Uterus (tissue), 4 donors: Measurements from ENCODE around the gene NDUFS4. TPM values are rescaled to one million over a fixed set of nuclear protein-coding genes. Genes with fewer than 3 reads are reported as not detected.
"Not testable (repeated sequence)": the region's sequence is repeated elsewhere in the genome, so short reads cannot be mapped to it uniquely, and the experiment has no call there.

Experiments
- DNase-seq, 2 donors: peaks; one replicate each; pipeline ENCODE4 v3.0.0-alpha.2; 2019 to 2020
- H3K27ac ChIP-seq, 2 donors: fragments of 200-600 bp; sonication (generic); 1 replicate in 1 of 2; 2 replicates in 1 of 2; pipeline ENCODE4 v1.5.1; 2016 to 2018
- H3K27me3 ChIP-seq, 2 donors: fragments of 200-600 bp; sonication (generic); one replicate each; pipeline ENCODE4 v1.5.1; 2018 to 2019; ENCODE audit warnings: control low read depth in 1 of 2
- H3K36me3 ChIP-seq, 2 donors: fragments of 200-600 bp; sonication (generic); one replicate each; pipeline ENCODE4 v1.5.1; 2019; ENCODE audit warnings: control low read depth in 1 of 2
- H3K4me1 ChIP-seq, 2 donors: fragments of 200-600 bp; sonication (generic); one replicate each; pipeline ENCODE4 v1.5.1; 2018 to 2019; ENCODE audit warnings: control low read depth in 1 of 2
- H3K4me3 ChIP-seq, 2 donors: fragments of 200-600 bp; sonication (generic); 1 replicate in 1 of 2; 2 replicates in 1 of 2; pipeline ENCODE4 v1.5.1; 2018 to 2019; ENCODE audit warnings: mild to moderate bottlenecking in 1 of 2
- H3K9me3 ChIP-seq, 2 donors: fragments of 200-600 bp; sonication (generic); one replicate each; pipeline ENCODE4 v1.5.1; 2019; ENCODE audit warnings: control low read depth in 1 of 2
- CTCF ChIP-seq, 4 experiments: fragments of 200-600 bp in 2 of 4; fragments of 450-650 bp in 2 of 4; sonication (generic) in 2 of 4; IDR thresholded peaks; one replicate each; pipeline ENCODE4 v1.5.1; 2016 to 2019; ENCODE audit warnings: antibody characterized with exemption in 4 of 4, mild to moderate bottlenecking in 2 of 4, moderate library complexity in 1 of 4
- POLR2A ChIP-seq, 2 donors: fragments of 450-650 bp; IDR thresholded peaks; one replicate each; pipeline ENCODE4 v1.6.1; 2016; ENCODE audit warnings: antibody characterized with exemption in 2 of 2, mild to moderate bottlenecking in 1 of 2, moderate library complexity in 1 of 2
- intact Hi-C: fragments of 100-400 bp; cut with DNase I; formaldehyde crosslinking; loops from one replicate; pipeline ENCODE4 v1.15.1; 2023; ENCODE audit warnings: low total_unique reads
- total RNA-seq, 4 donors: library from RNA; depleted of rRNA in 3 of 4; stranded (reverse); fragments of >200 nt in 3 of 4; gene quantifications; one replicate each; pipeline versions ENCODE4 v1.1.0 to v1.2.4, GENCODE V29; 2014 to 2023
- donor health status: DM: yes; HTN: yes; CAD: no.

Gene NDUFS4
- total RNA-seq, 4 donors from 2014 or later = 63.2 to 106 (median 92.2) TPM

GRCh38 chr5:53597894-53598293 is 37.5 kb downstream of the NDUFS4 start:
- no peak for TF ChIP-seq CTCF (IDR thresholded peaks at IDR 0.05)
- TF ChIP-seq POLR2A (IDR thresholded peaks at IDR 0.05) = no peak
- no peak for DNase-seq
- H3K4me1 ChIP-seq = no peaks in the 10 kb centered on the region
- H3K27ac ChIP-seq = no peak overlapping the region
- H3K4me3 ChIP-seq = no peak overlapping the region
- H3K36me3 ChIP-seq = no peaks in the 10 kb centered on the region
- intact Hi-C loops = no loop called here
- no peaks in the 10 kb centered on the region for H3K27me3 ChIP-seq
- no peaks in the 10 kb centered on the region for H3K9me3 ChIP-seq

DNA sequence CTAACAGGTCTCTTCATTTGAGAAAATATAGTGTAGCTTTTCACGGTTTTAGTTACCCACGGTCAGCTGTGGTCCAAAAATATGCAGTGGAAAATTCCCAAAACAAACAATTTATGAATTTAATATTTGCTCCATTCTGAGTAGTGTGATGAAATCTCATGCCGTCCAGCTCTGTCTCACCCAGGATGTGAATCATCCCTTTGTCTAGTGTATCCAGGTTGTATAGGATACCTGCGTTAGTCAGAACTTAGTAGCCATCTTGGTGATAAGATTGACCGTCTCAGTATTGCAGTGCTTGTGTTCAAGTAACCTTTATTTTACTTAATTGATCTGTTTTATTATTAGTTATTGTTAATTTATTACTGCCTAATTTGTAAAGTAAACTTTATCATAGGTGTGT is 41.1 kb downstream of the NDUFS4 start:
- TF ChIP-seq CTCF (IDR thresholded peaks at IDR 0.05) = no peak
- intact Hi-C loops = no loop called here
- no peaks in the 10 kb centered on the region for H3K36me3 ChIP-seq
- H3K4me1 ChIP-seq = no peaks in the 10 kb centered on the region
- no peak overlapping the region for H3K4me3 ChIP-seq
- no peaks in the 10 kb centered on the region for H3K9me3 ChIP-seq
- DNase-seq = no peak
- no peak overlapping the region for H3K27ac ChIP-seq
- no peaks in the 10 kb centered on the region for H3K27me3 ChIP-seq

- intact Hi-C loops = no loop called here
These were observed 42.7 kb downstream of the NDUFS4 start for GRCh38 chr5:53603009-53603687.

DNA sequence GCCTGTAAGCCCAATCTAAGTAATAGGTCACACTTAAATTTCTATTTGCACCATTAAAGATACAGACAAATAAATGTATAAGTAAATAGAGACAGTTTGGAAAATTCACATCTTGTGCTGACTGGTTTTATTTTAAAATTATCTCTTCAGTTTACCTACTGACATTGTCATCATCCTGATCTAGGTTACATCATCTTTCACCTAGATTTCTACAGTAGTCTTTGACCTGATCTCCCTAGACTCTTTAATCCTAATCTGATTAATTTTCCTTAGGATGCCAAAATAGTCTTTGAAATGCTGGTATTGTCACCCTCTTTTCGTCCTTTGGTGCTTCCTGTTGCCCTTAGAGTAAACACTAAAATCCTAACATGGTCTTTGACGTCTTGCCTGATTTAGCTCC is 43.9 kb downstream of the NDUFS4 start:
- TF ChIP-seq POLR2A (IDR thresholded peaks at IDR 0.05) = no peak
- no peaks in the 10 kb centered on the region for H3K27me3 ChIP-seq

More at GRCh38 chr5:53603009-53603687, 42.7 kb downstream of the NDUFS4 start:
- no peak for DNase-seq
- TF ChIP-seq CTCF (IDR thresholded peaks at IDR 0.05) (no peak), POLR2A (IDR thresholded peaks at IDR 0.05) (no peak)
- H3K27ac ChIP-seq = no peak overlapping the region
- H3K27me3 ChIP-seq = no peaks in the 10 kb centered on the region
- H3K9me3 ChIP-seq = no peaks in the 10 kb centered on the region
- H3K36me3 ChIP-seq = no peaks in the 10 kb centered on the region
- no peaks in the 10 kb centered on the region for H3K4me1 ChIP-seq
- no peak overlapping the region for H3K4me3 ChIP-seq

GRCh38 chr5:53607886-53608285 is 47.4 kb downstream of the NDUFS4 start:
- TF ChIP-seq POLR2A (IDR thresholded peaks at IDR 0.05) = no peak
- TF ChIP-seq CTCF (IDR thresholded peaks at IDR 0.05) = no peak

More for the DNA sequence above, 43.9 kb downstream of the NDUFS4 start:
- no peaks in the 10 kb centered on the region for H3K9me3 ChIP-seq
- intact Hi-C loops = no loop called here
- DNase-seq = no peak
- no peak overlapping the region for H3K4me3 ChIP-seq
- no peaks in the 10 kb centered on the region for H3K4me1 ChIP-seq
- no peak overlapping the region for H3K27ac ChIP-seq
- H3K36me3 ChIP-seq = no peaks in the 10 kb centered on the region

GRCh38 chr5:53608897-53609296 is 48.5 kb downstream of the NDUFS4 start:
- H3K9me3 ChIP-seq, H3K4me1 ChIP-seq, H3K4me3 ChIP-seq, H3K27ac ChIP-seq, DNase-seq, H3K36me3 ChIP-seq, H3K27me3 ChIP-seq, intact Hi-C loops: not testable (repeated sequence)

More at GRCh38 chr5:53607886-53608285, 47.4 kb downstream of the NDUFS4 start:
- Histone ChIP-seq H3K9me3 (no peaks in the 10 kb centered on the region), H3K36me3 (no peaks in the 10 kb centered on the region), H3K4me3 (no peak overlapping the region), H3K4me1 (no peaks in the 10 kb centered on the region), H3K27me3 (no peaks in the 10 kb centered on the region), H3K27ac (no peak overlapping the region)
- intact Hi-C loops = no loop called here
- DNase-seq = no peak
